HepG2 (cell line): Measurements from ENCODE around the gene MMP7. TPM values are rescaled to one million over a fixed set of nuclear protein-coding genes. Genes with fewer than 3 reads are reported as not detected.

Source experiments
- AFF4 ChIP-seq: sonication (generic); formaldehyde crosslinking; IDR thresholded peaks from 2 replicates; pipeline ENCODE4 v1.4.0; 2020; ENCODE audit warnings: missing genetic modification reagents
- ATF7-NPFF ChIP-seq: sonication (generic); formaldehyde crosslinking; IDR thresholded peaks from 2 replicates; pipeline ENCODE4 v1.8.1; 2023; ENCODE audit warnings: mild to moderate bottlenecking, low read depth, missing genetic modification reagents, moderate library complexity
- CBX2 ChIP-seq, 2 experiments: fragments of 200-600 bp in 1 of 2; sonication (generic); formaldehyde crosslinking in 1 of 2; IDR thresholded peaks; 2 replicates each; pipeline versions ENCODE4 v1.7.0 to v1.8.1; 2018 to 2022; ENCODE audit warnings: low read depth in 2 of 2, low read length in 1 of 2, mild to moderate bottlenecking in 1 of 2, missing genetic modification reagents in 1 of 2
- CENPX ChIP-seq: sonication (generic); formaldehyde crosslinking; IDR thresholded peaks from 2 replicates; pipeline ENCODE4 v1.9.0; 2021; ENCODE audit warnings: mild to moderate bottlenecking, missing genetic modification reagents, moderate library complexity
- GABPA ChIP-seq, 2 experiments: IDR thresholded peaks; 2 replicates each; pipeline ENCODE4 v1.6.1; 2011 to 2016; ENCODE audit warnings: low read depth in 2 of 2, low read length in 1 of 2, missing biosample characterization in 1 of 2, missing genetic modification characterization in 1 of 2
- SMARCC2 ChIP-seq: fragments of 450-650 bp; IDR thresholded peaks from 2 replicates; pipeline ENCODE4 v1.6.1; 2017; ENCODE audit warnings: antibody characterized with exemption, mild to moderate bottlenecking
- ZMAT3 ChIP-seq: sonication (generic); formaldehyde crosslinking; conservative IDR thresholded peaks from 2 replicates; pipeline ENCODE4 v1.7.0; 2021; ENCODE audit warnings: missing genetic modification reagents
- ZNF318 ChIP-seq: sonication (generic); formaldehyde crosslinking; IDR thresholded peaks from 2 replicates; pipeline ENCODE4 v1.4.0; 2020; ENCODE audit warnings: mild to moderate bottlenecking, missing genetic modification reagents
- ZNF574 ChIP-seq: sonication (generic); formaldehyde crosslinking; IDR thresholded peaks from 2 replicates; pipeline ENCODE4 v1.4.0; 2020; ENCODE audit warnings: missing genetic modification reagents
- polyA plus RNA-seq, 8 experiments: library from polyadenylated mRNA; depleted of rRNA in 3 of 8; stranded (reverse) in 7 of 8; unstranded in 1 of 8; fragments of >200 nt; fragmentation: Illumina TruSeq in 4 of 8; extraction: Trizol in 4 of 8; gene quantifications; 2 replicates each; pipeline versions ENCODE4 v1.2.1 to v1.2.3, GENCODE V29; 2011 to 2016; ENCODE audit warnings: low read depth in 4 of 8, missing spikeins in 1 of 8, mixed read lengths in 1 of 8; ENCODE audit not compliant: insufficient read depth in 1 of 8
- total RNA-seq, 5 experiments: library from RNA; depleted of rRNA; stranded (reverse); fragments of >200 nt; fragmentation: Illumina TruSeq; extraction: Trizol; gene quantifications; 2 replicates each; pipeline ENCODE4 v1.2.3, GENCODE V29; 2016; ENCODE audit warnings: low read depth in 1 of 5

MMP7 gene
- total and polyA plus RNA-seq, 2 of the 13 experiments (the other 11 are each of a cell fraction or from before 2014, with no cell fraction given) = 0.17 TPM; not detected in 1

- TF ChIP-seq ZNF318 (CRISPR knock-in tag) (no peak), GABPA (IDR thresholded peaks at IDR 0.05; ENCODE audit: low read depth, low read length) (no peak), GABPA (CRISPR knock-in tag; IDR thresholded peaks at IDR 0.05; ENCODE audit: low read depth) (peak; percentile 60), ZNF574 (CRISPR knock-in tag) (peak; percentile 58; the same call in 1 of the 2 replicates), SMARCC2 (no peak), ATF7-NPFF (CRISPR knock-in tag) (no peak), CENPX (CRISPR knock-in tag) (no peak), ZMAT3 (CRISPR knock-in tag) (no peak), AFF4 (CRISPR knock-in tag) (no peak), CBX2 (IDR thresholded peaks at IDR 0.05; ENCODE audit: low read depth, low read length) (no peak), CBX2 (CRISPR knock-in tag; IDR thresholded peaks at IDR 0.05; ENCODE audit: low read depth) (no peak)
Observed at GRCh38 chr11:102476812-102477211, 53.7 kb downstream of the MMP7 start (continued).
